ENCODE measurements around the gene NTN1. TPM values are rescaled to one million over a fixed set of nuclear protein-coding genes. Genes with fewer than 3 reads are reported as not detected.

The NTN1 gene
- total RNA-seq, 1 experiment from 2014 or later: 0.94 TPM

GRCh38 chr17:9231449-9232154 lies 210.3 kb downstream of the NTN1 start:
- TF ChIP-seq CTCF (IDR thresholded peaks at IDR 0.05; ENCODE audit: unreplicated experiment): no peak
- H3K4me1 Mint-ChIP-seq (ENCODE audit: low read depth, unreplicated experiment): no peaks in the 10 kb centered on the region
- H3K36me3 Mint-ChIP-seq (ENCODE audit: insufficient read depth, unreplicated experiment): no peaks in the 10 kb centered on the region
- no peaks in the 10 kb centered on the region for H3K27me3 Mint-ChIP-seq (ENCODE audit: unreplicated experiment)
- intact Hi-C loops (cut with micrococcal nuclease; ENCODE audit: unreplicated experiment): no loop called here
- no peak overlapping the region for H3K27ac Mint-ChIP-seq (ENCODE audit: unreplicated experiment)
- no peak for DNase-seq
- CTCF ChIA-PET: no interaction called here
- no peaks in the 10 kb centered on the region for H3K9me3 Mint-ChIP-seq (ENCODE audit: low read depth, unreplicated experiment)
- H3K4me3 Mint-ChIP-seq (ENCODE audit: low read depth, unreplicated experiment): no peak overlapping the region
- no TSS peak for BruUV-seq (replicated peaks)

DNA sequence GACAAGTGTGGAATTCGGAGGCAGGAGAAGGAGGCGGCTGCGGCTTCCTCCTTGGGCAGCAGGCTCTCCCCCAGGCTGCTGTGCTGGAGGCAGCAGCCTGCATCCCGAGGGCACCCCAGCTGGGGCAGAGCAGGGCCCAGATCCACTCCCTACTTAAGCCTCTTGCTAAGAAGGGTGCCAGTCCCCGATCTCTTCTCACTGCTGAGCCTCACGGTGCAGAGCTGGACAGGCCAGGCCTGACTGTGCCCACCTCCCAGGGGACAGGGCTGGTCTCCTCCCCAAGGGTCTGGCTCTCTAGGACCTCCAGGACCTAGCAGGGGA lies 210.8 kb downstream of the NTN1 start:
- no peaks in the 10 kb centered on the region for H3K4me1 Mint-ChIP-seq (ENCODE audit: low read depth, unreplicated experiment)
- CTCF ChIA-PET: no interaction called here
- H3K36me3 Mint-ChIP-seq (ENCODE audit: insufficient read depth, unreplicated experiment): no peaks in the 10 kb centered on the region
- no peak for TF ChIP-seq CTCF (IDR thresholded peaks at IDR 0.05; ENCODE audit: unreplicated experiment)
- intact Hi-C loops (cut with micrococcal nuclease; ENCODE audit: unreplicated experiment): no loop called here
- BruUV-seq (replicated peaks): no TSS peak
- no peak for DNase-seq
- no peak overlapping the region for H3K4me3 Mint-ChIP-seq (ENCODE audit: low read depth, unreplicated experiment)
- no peaks in the 10 kb centered on the region for H3K27me3 Mint-ChIP-seq (ENCODE audit: unreplicated experiment)
- H3K27ac Mint-ChIP-seq (ENCODE audit: unreplicated experiment): no peak overlapping the region
- H3K9me3 Mint-ChIP-seq (ENCODE audit: low read depth, unreplicated experiment): no peaks in the 10 kb centered on the region

DNA sequence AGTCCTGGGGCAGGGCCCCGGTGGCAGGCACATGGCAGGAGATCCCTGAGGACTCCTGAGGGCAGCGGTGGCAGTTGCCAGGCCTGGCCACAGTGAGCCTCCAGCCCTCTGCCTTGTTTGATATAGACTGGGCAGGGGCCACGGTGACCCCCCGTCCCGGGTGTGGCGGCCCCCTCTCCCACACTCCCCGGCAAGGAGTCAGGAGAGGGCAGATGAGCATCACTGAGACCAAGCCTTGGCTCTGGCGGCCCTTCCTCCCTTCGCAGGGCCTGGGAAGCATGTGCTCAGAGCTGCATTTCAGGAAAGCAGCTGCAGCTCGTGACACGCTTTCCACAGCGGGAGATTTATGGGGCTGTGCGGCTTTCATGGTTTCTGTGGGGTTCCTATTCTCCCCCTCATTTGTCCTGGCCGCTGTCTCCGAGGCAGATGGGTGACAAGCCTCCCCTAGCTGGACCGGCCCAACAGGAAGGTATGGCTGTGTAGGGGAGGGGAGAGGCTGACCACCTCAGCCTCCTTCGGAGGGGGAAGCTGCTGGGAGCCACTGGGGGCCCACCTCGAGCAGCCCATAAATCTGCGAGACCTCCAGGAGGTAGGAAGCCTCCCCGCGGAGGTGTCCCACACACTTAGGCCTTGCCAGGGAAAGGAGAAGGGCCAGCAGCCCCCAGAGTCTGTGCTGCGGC lies 211.4 kb downstream of the NTN1 start:
- no peaks in the 10 kb centered on the region for H3K36me3 Mint-ChIP-seq (ENCODE audit: insufficient read depth, unreplicated experiment)
- DNase-seq: no peak
- CTCF ChIA-PET: no interaction called here
- no peaks in the 10 kb centered on the region for H3K4me1 Mint-ChIP-seq (ENCODE audit: low read depth, unreplicated experiment)
- H3K9me3 Mint-ChIP-seq (ENCODE audit: low read depth, unreplicated experiment): no peaks in the 10 kb centered on the region
- no peak for TF ChIP-seq CTCF (IDR thresholded peaks at IDR 0.05; ENCODE audit: unreplicated experiment)
- no TSS peak for BruUV-seq (replicated peaks)
- no peak overlapping the region for H3K4me3 Mint-ChIP-seq (ENCODE audit: low read depth, unreplicated experiment)
- H3K27ac Mint-ChIP-seq (ENCODE audit: unreplicated experiment): no peak overlapping the region
- intact Hi-C loops (cut with micrococcal nuclease; ENCODE audit: unreplicated experiment): no loop called here
- no peaks in the 10 kb centered on the region for H3K27me3 Mint-ChIP-seq (ENCODE audit: unreplicated experiment)

GRCh38 chr17:9233271-9233599 lies 211.9 kb downstream of the NTN1 start:
- no peak for TF ChIP-seq CTCF (IDR thresholded peaks at IDR 0.05; ENCODE audit: unreplicated experiment)
- no peak for DNase-seq
- no peaks in the 10 kb centered on the region for H3K36me3 Mint-ChIP-seq (ENCODE audit: insufficient read depth, unreplicated experiment)

More at GRCh38 chr17:9233271-9233599, 211.9 kb downstream of the NTN1 start:
- no peaks in the 10 kb centered on the region for H3K4me1 Mint-ChIP-seq (ENCODE audit: low read depth, unreplicated experiment)
- H3K9me3 Mint-ChIP-seq (ENCODE audit: low read depth, unreplicated experiment): no peaks in the 10 kb centered on the region
- H3K4me3 Mint-ChIP-seq (ENCODE audit: low read depth, unreplicated experiment): no peak overlapping the region
- no peaks in the 10 kb centered on the region for H3K27me3 Mint-ChIP-seq (ENCODE audit: unreplicated experiment)
- CTCF ChIA-PET: no interaction called here
- intact Hi-C loops (cut with micrococcal nuclease; ENCODE audit: unreplicated experiment): no loop called here
- no peak overlapping the region for H3K27ac Mint-ChIP-seq (ENCODE audit: unreplicated experiment)
- no TSS peak for BruUV-seq (replicated peaks)

Measured in Calu3 (cell line).